NCI-H1092 (cell line): ENCODE results near the gene PER1.

Experiments
- DNase-seq: peaks from one replicate; lab custom pipeline; 2025; lab: John Stamatoyannopoulos, UW

PER1 gene

DNA sequence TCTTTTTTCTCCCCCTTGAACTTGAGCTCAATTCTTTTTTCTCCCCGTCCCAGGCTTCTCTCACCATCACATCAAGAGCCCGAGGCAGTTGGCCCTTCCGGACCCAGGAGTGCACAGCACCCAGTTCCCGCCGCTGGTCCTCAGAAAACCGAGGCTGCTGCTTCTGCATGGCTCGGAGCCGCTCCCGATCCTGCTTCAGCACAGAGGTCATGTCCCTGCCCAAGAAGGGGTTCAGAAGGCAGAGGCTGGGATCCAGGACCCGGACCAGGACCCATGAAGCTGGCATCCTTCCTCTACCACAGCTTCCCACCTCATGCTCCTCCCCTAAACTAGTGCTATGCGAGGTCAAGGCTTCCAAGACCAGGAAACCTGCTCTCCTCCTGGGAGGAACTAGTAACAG lies 10.5 kb downstream of the PER1 start:
- DNase-seq, result no peak

DNA sequence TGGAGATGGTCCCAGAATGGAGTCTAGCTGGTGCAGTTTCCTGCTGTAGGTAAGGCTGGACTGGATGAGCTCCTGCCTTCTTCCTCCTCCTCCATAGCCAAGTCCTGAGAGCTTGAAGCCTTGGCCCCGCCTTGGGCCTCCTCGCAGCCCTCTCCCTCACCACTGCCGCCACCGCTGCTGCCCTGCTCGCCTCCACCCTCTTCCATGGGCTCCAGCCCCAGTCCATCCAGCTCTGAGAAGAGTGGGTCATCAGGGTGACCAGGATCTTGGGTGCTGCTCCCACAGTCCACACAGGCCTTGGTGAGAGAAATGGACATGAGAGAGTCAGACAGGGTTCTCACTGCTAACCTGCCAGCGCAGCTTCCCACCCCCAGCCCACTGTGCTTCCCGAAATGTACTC lies 11.2 kb downstream of the PER1 start:
- no peak for DNase-seq

DNA sequence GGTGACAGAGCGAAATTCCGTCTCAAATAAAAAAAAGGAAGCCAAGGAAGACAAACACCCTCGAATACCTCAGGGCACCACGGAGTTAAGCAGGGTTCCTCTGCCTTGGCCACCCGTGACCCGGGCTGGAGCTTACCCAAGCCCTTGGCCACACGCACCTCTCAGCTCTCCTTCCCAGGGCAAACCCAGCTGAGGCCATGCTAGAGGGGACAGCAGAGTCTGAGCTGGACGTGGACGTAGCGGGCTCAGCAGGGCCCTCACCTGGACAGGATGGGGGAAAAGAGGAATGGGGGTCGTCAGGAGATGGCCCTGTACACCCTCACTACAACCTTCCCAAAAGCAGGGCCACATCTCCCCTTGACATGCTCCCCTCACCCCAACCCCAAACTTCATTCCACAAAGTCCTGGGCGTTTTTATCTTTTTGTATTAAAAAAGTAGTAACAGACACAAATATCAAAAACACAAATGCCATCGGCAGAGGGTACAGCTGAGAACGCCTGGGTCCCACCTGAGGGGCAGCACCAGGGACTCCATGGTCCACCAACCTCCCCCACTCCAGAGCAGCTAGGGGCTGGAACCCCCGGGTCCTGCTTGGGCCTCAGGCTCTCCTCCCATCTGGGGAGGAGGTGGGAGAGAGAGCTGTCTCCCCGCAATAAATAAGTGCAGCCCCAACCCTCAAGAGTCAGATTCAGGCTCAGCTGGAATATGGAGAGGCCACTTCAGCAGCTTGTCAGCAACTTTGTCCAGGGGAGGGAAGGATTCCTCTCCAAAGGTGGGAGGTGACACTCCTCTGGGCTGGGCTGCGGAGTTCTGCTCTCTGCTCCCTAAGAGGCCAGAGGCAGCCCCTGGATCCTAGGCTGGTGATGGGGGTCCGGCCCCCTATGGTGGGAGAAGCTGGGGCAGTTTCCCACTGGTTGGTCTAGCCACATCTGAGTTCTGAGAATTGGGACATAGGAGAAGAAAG lies 11.9 kb downstream of the PER1 start:
- no peak for DNase-seq

- DNase-seq, result peak; percentile 89
These were observed 13.4 kb downstream of the PER1 start for GRCh38 chr17:8138672-8139371.

GRCh38 chr17:8138374-8138671 lies 13.9 kb downstream of the PER1 start:
- DNase-seq, result no peak

- DNase-seq, result no peak
These were observed 14.4 kb downstream of the PER1 start for GRCh38 chr17:8137645-8138373.

DNA sequence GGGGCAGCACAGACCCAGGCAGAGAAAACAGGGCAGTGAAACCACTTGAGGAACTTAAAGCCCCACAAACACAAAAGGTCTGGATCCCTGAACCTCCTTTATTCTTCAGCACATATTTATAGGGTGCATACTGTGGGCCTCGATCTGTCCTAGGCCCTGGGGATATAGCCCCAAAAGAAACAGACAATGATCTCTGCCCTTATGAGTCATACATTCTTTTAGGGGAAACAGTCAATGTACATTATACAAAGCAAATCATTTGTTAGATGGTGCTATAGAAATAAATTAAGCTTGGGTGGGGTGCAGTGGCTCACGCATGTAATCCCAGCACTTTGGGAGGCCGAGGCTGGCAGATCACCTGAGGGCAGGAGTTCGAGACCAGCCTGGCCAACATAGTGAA lies 18.3 kb downstream of the PER1 start:
- no peak for DNase-seq

DNA sequence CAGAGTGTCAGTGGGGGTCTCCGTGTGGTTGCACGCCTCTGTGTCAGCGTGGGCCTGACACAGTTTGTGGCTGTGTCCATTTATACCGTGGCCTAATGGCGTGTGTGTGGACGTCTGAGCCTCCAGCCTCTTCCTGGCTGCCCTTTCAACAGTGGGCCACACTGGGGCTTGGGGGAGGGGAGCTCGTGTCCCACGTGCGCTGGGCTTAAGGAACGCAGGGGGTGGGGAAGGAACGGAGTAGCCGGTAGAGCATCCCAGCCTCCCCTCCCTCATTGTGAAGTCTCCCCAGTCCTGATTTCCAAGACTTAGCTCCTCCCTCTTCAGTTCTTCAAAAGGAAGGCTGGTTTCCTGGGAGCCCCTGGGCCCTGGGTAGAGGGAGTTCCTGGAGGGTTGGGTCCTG lies 18.8 kb downstream of the PER1 start:
- no peak for DNase-seq

GRCh38 chr17:8131844-8132441 lies 20.3 kb downstream of the PER1 start:
- DNase-seq, result no peak

- no peak for DNase-seq
These were observed 23.9 kb downstream of the PER1 start for GRCh38 chr17:8128125-8128784.

DNA sequence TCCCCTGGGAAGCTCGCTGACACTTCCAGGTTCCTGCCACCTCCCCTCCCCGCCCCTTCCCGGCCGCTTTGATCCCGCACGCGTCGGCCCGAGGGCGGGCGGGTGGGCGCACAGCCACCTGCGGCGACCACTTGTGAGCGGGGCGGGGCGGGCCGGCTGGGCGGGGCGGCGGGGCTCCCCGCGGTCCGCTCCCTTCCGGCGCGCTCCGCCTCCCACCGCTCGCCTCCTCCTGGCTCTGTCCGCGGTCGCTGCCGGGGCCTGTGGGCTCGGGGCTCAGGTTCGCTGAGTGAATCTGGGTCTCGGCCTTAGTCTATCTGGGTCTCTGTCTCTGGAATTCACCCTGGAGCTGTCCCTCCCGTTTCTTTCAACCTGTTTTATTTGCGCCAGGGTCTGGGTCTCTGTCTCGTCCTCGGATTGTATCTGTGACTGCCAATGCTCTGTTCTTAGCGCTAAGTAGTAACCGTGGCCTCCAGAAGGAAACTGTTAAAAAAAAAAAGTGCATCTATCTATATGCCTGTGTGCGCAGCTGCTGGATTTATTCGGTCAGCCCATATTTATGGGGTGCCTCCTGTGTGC lies 25.6 kb downstream of the PER1 start:
- no peak for DNase-seq

DNA sequence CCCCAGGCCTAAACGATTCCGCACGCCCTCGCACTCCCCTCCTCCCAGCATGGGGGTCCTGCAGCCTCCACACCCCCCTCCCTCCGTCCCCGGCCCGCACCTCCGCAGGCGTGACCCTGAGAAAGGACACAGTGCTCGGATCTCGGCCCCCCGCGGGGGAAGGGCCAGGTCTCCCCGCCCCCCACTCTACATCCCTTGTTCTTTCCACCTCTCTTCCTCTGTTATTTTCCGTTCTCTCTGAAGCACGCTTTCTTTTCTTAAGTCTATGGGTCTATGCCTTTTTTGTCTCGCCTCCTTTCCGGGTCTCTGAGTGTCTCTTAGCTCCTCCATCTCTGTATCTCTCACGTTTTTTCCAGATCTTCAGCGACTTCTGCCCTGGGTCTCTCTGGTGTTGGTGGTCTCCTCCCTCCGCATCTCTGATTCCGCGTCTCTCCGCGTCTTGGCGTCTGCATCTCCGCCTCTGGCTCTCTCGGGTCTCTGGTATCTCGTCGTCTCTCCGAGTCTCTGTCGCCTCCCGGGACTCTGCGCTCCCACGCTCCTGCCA lies 26.2 kb downstream of the PER1 start:
- DNase-seq, result no peak

- peak; percentile 44 for DNase-seq
These were observed 26.9 kb downstream of the PER1 start for GRCh38 chr17:8125154-8125946.

- no peak for DNase-seq
These were observed 27.7 kb downstream of the PER1 start for GRCh38 chr17:8124350-8125153.

- no peak for DNase-seq
These were observed 28.4 kb downstream of the PER1 start, which contains the start of gene HES7 for GRCh38 chr17:8123695-8124349. Gene HES7 (minus strand): TSS chr17:8124106. CDS start chr17:8124084, 22 bp downstream.

DNA sequence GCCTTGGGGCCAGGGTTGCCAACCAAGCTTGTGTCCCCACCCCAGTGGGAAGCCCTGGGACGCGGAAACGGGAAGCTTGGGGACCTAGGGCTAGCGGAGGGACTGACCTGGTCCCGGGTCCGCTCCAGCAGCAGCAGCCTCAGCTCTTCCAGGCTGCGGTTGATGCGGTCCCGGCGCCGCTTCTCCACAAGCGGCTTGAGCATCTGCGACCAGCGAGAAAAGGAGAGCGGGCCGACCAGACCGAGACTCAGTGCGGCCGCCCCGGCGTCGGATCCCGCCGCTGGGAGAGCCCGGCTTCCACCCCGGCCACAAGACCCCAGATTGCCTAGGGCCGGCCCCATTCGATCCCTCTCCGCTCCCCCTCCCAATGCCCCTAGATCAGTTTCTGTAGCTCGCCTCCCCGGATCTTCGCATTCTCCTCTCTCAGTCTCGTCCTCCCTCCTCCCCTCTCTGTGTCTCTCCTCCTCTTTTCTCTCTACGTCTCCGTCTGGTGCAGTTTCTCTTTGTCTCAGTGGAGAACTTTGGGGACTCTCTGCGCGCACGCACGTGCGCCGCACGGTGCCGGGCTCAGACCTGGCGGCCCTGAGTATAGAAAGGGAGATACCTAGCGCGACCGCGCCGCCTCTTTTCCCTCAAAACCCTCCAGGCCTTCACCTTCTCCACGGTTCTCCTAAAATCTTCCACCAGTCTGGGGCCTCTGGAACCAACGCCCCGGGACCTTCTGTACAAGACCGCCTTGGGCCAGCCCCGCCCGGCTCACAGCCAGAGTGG lies 29.1 kb downstream of the PER1 start:
- DNase-seq, result no peak

DNA sequence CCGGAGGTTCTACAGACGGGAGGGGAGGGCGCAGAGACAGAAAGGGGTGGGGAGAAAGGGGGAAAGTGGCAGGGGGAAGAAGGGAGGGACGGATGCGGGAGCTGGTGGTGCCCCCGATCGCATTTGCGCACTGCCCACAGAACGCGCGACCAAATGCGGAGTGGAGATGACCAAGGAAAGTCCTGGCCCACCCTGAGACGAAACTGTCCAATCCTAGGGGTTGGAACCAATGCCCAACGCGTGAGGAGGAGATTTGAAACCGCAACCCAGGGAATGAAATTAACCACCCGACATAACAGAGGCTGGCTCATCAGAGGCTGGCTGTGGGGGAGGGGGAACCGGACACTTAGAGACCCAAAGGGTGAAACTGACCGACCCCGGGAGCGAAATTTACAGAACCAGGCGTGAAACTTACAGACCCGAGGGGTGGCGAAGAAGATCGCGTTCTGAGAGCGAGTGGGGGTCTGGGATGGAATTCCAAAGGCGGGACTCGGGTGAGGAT lies 29.7 kb downstream of the PER1 start:
- DNase-seq, result no peak
